GM23338 (cell line): ENCODE data around the gene FILIP1L. TPM values are rescaled to one million over a fixed set of nuclear protein-coding genes. Genes with fewer than 3 reads are reported as not detected.

Source experiments
- ATAC-seq: fragments of 200-7000 bp; cut with Tn5 transposase; 3 replicates; pipeline ENCODE4 v1.9.1; 2020
- DNase-seq: peaks from one replicate; pipeline ENCODE4 v3.0.0-alpha.2; 2015; ENCODE audit warnings: low spot score
- H2AFZ ChIP-seq: fragments of 200-600 bp; sonication (generic); 2 replicates; pipeline ENCODE4 v1.8.0; 2016; ENCODE audit warnings: antibody characterized with exemption, mild to moderate bottlenecking, moderate library complexity
- H3F3A ChIP-seq: fragments of 200-600 bp; sonication (generic); replicated peaks from 2 replicates; pipeline ENCODE4 v1.8.0; 2017; ENCODE audit warnings: antibody characterized with exemption, mixed run types, low read depth
- H3K27ac ChIP-seq: fragments of 200-600 bp; sonication (generic); 2 replicates; pipeline ENCODE4 v1.6.1; 2016; ENCODE audit warnings: low read depth
- H3K27me3 ChIP-seq: fragments of 200-600 bp; sonication (generic); 2 replicates; pipeline ENCODE4 v1.8.0; 2016; ENCODE audit warnings: mild to moderate bottlenecking, mixed run types, moderate library complexity; ENCODE audit not compliant: insufficient read depth
- H3K36me3 ChIP-seq: fragments of 200-600 bp; sonication (generic); 2 replicates; pipeline ENCODE4 v1.8.0; 2016; ENCODE audit warnings: mild to moderate bottlenecking; ENCODE audit not compliant: insufficient read depth
- H3K4me1 ChIP-seq: fragments of 200-600 bp; sonication (generic); 2 replicates; pipeline ENCODE4 v1.8.0; 2016; ENCODE audit warnings: mild to moderate bottlenecking, moderate library complexity; ENCODE audit not compliant: insufficient read depth
- H3K4me2 ChIP-seq: fragments of 200-600 bp; sonication (generic); 2 replicates; pipeline ENCODE4 v1.7.1; 2017; ENCODE audit warnings: mixed run types
- H3K4me3 ChIP-seq: fragments of 200-600 bp; sonication (generic); 2 replicates; pipeline ENCODE4 v1.6.1; 2016; ENCODE audit warnings: mixed run types
- H3K79me2 ChIP-seq: fragments of 200-600 bp; sonication (generic); replicated peaks from 2 replicates; pipeline ENCODE4 v1.8.0; 2017; ENCODE audit warnings: mild to moderate bottlenecking; ENCODE audit not compliant: insufficient read depth
- H3K9me2 ChIP-seq: fragments of 200-600 bp; sonication (generic); 2 replicates; pipeline ENCODE4 v1.8.0; 2017; ENCODE audit not compliant: insufficient read depth
- H4K20me1 ChIP-seq: fragments of 200-600 bp; sonication (generic); replicated peaks from 2 replicates; pipeline ENCODE4 v1.8.0; 2017; ENCODE audit warnings: mild to moderate bottlenecking; ENCODE audit not compliant: insufficient read depth
- H3K27ac Mint-ChIP-seq: 2 replicates; pipeline ENCODE4 v1.8.0; 2020; ENCODE audit warnings: inconsistent platforms, mild to moderate bottlenecking, moderate library complexity, mixed read lengths
- H3K27me3 Mint-ChIP-seq: 3 replicates; pipeline ENCODE4 v1.8.0; 2022; ENCODE audit warnings: low read depth, mild to moderate bottlenecking, moderate library complexity, mixed read lengths, inconsistent platforms; ENCODE audit not compliant: insufficient read depth, poor library complexity
- H3K36me3 Mint-ChIP-seq: 3 replicates; pipeline ENCODE4 v1.8.0; 2021; ENCODE audit warnings: low read depth, mild to moderate bottlenecking, inconsistent platforms, moderate library complexity, mixed read lengths
- H3K4me1 Mint-ChIP-seq: 3 replicates; pipeline ENCODE4 v1.8.0; 2020; ENCODE audit warnings: mild to moderate bottlenecking, inconsistent platforms, mixed read lengths
- H3K4me3 Mint-ChIP-seq: 3 replicates; pipeline ENCODE4 v1.8.0; 2021; ENCODE audit warnings: moderate library complexity, mild to moderate bottlenecking, inconsistent platforms, mixed read lengths
- H3K9me3 Mint-ChIP-seq: 3 replicates; pipeline ENCODE4 v1.8.0; 2020; ENCODE audit warnings: moderate library complexity, mild to moderate bottlenecking, inconsistent platforms, mixed read lengths
- CREB1 ChIP-seq: fragments of 250-450 bp; sonication (Bioruptor Pico); IDR thresholded peaks from 2 replicates; pipeline ENCODE4 v1.5.0; 2020; ENCODE audit warnings: low read depth, mild to moderate bottlenecking, moderate library complexity
- ETS1 ChIP-seq: IDR thresholded peaks from 2 replicates; pipeline ENCODE4 v1.6.1; 2016; ENCODE audit warnings: antibody characterized with exemption
- EZH2 ChIP-seq: fragments of 200-600 bp; sonication (generic); IDR thresholded peaks from one replicate; pipeline ENCODE4 v1.8.0; 2017; ENCODE audit warnings: antibody characterized with exemption, mild to moderate bottlenecking, low read depth; ENCODE audit not compliant: unreplicated experiment
- EZH2phosphoT487 ChIP-seq: fragments of 200-600 bp; sonication (generic); IDR thresholded peaks from one replicate; pipeline ENCODE4 v1.8.1; 2018; ENCODE audit warnings: antibody characterized with exemption; ENCODE audit not compliant: unreplicated experiment
- JUNB ChIP-seq: IDR thresholded peaks from one replicate; pipeline ENCODE4 v1.6.1; 2016; ENCODE audit warnings: antibody characterized with exemption; ENCODE audit not compliant: unreplicated experiment
- NANOG ChIP-seq: IDR thresholded peaks from 2 replicates; pipeline ENCODE4 v1.6.1; 2016; ENCODE audit warnings: antibody characterized with exemption, borderline replicate concordance
- POLR2AphosphoS5 ChIP-seq: IDR thresholded peaks from 2 replicates; pipeline ENCODE4 v1.6.1; 2016; ENCODE audit warnings: antibody characterized with exemption, low read depth
- REST ChIP-seq: IDR thresholded peaks from one replicate; pipeline ENCODE4 v1.6.1; 2018; ENCODE audit warnings: antibody characterized with exemption; ENCODE audit not compliant: unreplicated experiment
- STAT1 ChIP-seq: IDR thresholded peaks from one replicate; pipeline ENCODE4 v1.6.1; 2016; ENCODE audit warnings: antibody characterized with exemption; ENCODE audit not compliant: unreplicated experiment
- ZNF114 ChIP-seq: fragments of 250-450 bp; sonication (Bioruptor Pico); IDR thresholded peaks from 2 replicates; pipeline ENCODE4 v1.5.0; 2020; ENCODE audit warnings: mild to moderate bottlenecking, moderate library complexity
- ZNF331 ChIP-seq: fragments of 250-450 bp; sonication (Bioruptor Pico); IDR thresholded peaks from 2 replicates; pipeline ENCODE4 v1.5.0; 2020; ENCODE audit warnings: low read depth, mild to moderate bottlenecking, moderate library complexity
- ZNF462 ChIP-seq: fragments of 250-450 bp; sonication (Bioruptor Pico); IDR thresholded peaks from 2 replicates; pipeline ENCODE4 v1.5.0; 2020; ENCODE audit warnings: mild to moderate bottlenecking, moderate library complexity
- polyA plus RNA-seq: library from polyadenylated mRNA; unstranded; fragments of >200 nt; fragmentation: Nextera tagmentation; extraction: Ambion mirVana; gene quantifications from 2 replicates; pipeline ENCODE4 v1.2.1, GENCODE V29; 2016
- total RNA-seq: library from RNA; depleted of rRNA; stranded (reverse); fragments of >200 nt; shearing (Covaris generic); gene quantifications from 2 replicates; pipeline ENCODE4 v1.2.3, GENCODE V29; 2014

Gene FILIP1L
- total and polyA plus RNA-seq, 2 experiments from 2014 or later: 1.6 TPM; not detected in 1

- Histone ChIP-seq H3K4me1 (peaks cover 34% of the 10 kb centered on the region), H3K36me3 (no peaks in the 10 kb centered on the region), H4K20me1 (no peaks in the 10 kb centered on the region), H3K9me2 (no peaks in the 10 kb centered on the region), H3K79me2 (no peaks in the 10 kb centered on the region), H3K4me2 (peak overlapping the region; percentile 19), H3K27ac (peak overlapping the region; percentile 64; the same call in 1 of the 2 replicates), H3K4me3 (0 out of 2 replicates have a peak overlapping the region, but pooled peaks have one; percentile 12), H3F3A (no peaks in the 10 kb centered on the region), H2AFZ (no peak overlapping the region), H3K27me3 (no peaks in the 10 kb centered on the region)
- peaks cover 39% of the 10 kb centered on the region for H3K4me1 Mint-ChIP-seq
- peak overlapping the region; percentile 37; the same call in 1 of the 2 replicates for H3K27ac Mint-ChIP-seq
- H3K9me3 Mint-ChIP-seq: no peaks in the 10 kb centered on the region
- no peaks in the 10 kb centered on the region for H3K36me3 Mint-ChIP-seq
- TF ChIP-seq CREB1 (CRISPR knock-in tag) (no peak), REST (no peak), EZH2 (no peak), ZNF331 (CRISPR knock-in tag) (no peak), JUNB (no peak), STAT1 (no peak), NANOG (no peak), POLR2AphosphoS5 (no peak), ZNF114 (CRISPR knock-in tag) (no peak), ETS1 (no peak), EZH2phosphoT487 (no peak), ZNF462 (no peak)
- H3K27me3 Mint-ChIP-seq: no peaks in the 10 kb centered on the region
- H3K4me3 Mint-ChIP-seq: peak overlapping the region; percentile 17; the same call in 1 of the 3 replicates
- DNase-seq: peak; percentile 10
- peak; percentile 51 for ATAC-seq
Observed at GRCh38 chr3:100005665-100006393, 108.5 kb downstream of the FILIP1L start.
